HuH-7 (cell line): Measurements from ENCODE around the gene CD48.

Experiments
- DNase-seq: peaks from one replicate; pipeline ENCODE4 v3.0.0; 2011; ENCODE audit warnings: low spot score

The CD48 gene, protein sequence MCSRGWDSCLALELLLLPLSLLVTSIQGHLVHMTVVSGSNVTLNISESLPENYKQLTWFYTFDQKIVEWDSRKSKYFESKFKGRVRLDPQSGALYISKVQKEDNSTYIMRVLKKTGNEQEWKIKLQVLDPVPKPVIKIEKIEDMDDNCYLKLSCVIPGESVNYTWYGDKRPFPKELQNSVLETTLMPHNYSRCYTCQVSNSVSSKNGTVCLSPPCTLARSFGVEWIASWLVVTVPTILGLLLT

DNA sequence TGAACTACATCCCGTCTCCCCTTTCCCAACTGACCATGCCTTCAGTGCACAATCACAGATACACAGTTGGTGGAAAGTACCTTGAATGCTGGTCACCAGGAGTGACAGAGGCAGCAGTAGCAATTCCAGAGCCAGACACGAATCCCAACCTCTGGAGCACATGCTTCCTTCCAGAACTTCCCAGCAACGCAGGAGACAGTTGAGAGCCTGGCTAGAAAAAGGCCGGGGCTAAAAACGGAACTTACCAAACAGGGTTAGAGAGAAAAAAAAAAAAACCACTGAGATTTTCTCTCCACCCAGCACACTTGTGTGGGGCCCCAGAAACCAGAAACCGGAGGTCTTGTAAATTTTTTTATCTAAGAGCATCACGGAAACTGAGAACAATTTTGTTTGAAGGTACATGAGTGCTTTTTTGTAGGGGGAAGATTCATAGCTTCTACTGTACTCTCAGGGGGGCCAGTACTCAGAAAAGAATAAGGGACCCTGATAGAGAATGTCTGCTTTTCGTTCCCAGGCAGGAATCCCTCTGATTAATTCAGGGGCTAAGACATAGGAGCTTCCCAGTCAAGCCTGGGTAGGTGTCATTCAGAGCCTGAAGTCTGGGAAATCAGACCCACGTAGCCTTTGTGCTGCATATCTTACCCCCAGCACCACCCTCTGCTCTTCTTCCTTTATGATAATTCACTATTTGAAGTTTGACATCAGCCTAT, at the start of gene CD48:
Gene CD48 (minus strand): TSS at position 221 of the 710 bp plus-strand sequence. CDS start 59 bp downstream, at position 162.
- no peak for DNase-seq

DNA sequence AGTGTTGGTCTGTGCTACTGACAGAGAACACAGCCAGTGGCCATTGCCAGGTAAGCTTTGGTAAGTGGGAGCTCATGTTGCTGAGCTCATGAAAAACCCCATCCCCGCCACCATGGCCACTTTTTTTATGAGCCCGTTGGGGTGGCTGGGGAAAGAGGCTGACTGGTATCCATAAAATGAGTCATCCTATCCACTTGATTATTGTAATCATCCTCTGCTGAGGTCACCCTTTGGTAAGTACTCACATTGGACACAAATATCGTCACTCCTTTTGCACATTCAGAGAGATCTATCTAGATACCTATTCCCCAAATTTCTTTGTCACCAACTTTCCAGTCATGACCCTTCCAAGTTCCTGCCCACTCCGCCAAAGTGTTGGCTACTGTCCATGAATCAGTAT, 49.4 kb upstream of the CD48 start:
- DNase-seq = no peak

DNA sequence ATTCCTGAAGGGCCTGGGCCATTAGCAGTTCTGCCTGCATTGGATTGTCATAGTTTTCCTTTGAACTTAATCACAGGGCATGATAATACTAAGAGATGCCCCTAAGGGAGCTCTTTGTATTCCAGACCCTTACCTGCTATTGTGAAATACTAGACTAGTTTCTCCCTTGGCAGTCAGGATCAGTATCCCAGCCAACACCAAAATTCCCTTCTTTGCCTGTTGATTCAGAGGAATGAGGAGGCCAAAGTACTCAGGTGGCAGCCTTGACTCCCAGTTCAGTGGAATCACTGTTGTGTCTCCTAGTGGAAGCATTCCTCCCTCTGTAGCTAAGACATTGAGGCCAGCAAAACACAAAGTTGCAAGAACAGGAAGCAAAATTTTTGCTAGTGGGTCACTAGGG, 48.1 kb upstream of the CD48 start:
- no peak for DNase-seq

DNA sequence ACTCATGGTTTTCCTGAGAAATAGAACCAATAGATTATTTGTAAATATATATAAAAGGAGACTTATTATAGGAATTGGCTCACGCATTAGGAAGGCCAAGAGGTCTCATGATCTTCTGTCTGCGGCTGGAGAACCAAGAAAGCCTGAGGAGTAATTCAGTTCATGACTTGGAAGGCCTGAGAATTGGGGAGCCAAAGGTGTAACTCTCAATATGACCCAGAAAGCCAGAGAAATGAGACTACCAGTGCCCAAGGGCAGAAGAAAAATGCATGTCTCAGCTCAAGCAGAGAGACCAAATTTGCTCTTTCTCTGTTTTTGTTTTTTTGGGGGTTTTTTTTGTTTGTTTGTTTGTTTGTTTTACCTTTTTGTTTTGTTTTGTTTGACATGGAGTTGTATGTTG, 46.9 kb upstream of the CD48 start:
- no peak for DNase-seq

DNA sequence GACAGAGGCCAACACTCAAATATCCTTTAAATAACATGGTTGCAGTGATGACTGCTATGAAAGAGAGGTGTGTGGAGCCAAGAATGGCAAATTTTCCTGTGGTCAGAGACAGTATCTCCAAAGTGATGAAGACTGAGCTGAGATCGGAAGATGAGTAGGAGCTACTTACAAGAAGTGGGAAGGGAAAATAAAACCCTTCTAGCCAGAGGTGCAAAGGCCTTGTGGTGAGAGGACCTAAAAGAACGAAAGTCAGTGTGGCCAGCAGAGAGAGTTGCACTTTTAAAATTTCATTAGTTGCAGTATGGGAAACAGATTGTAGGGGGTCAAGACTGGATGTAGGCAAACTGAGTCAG, 45.2 kb upstream of the CD48 start:
- no peak for DNase-seq

DNA sequence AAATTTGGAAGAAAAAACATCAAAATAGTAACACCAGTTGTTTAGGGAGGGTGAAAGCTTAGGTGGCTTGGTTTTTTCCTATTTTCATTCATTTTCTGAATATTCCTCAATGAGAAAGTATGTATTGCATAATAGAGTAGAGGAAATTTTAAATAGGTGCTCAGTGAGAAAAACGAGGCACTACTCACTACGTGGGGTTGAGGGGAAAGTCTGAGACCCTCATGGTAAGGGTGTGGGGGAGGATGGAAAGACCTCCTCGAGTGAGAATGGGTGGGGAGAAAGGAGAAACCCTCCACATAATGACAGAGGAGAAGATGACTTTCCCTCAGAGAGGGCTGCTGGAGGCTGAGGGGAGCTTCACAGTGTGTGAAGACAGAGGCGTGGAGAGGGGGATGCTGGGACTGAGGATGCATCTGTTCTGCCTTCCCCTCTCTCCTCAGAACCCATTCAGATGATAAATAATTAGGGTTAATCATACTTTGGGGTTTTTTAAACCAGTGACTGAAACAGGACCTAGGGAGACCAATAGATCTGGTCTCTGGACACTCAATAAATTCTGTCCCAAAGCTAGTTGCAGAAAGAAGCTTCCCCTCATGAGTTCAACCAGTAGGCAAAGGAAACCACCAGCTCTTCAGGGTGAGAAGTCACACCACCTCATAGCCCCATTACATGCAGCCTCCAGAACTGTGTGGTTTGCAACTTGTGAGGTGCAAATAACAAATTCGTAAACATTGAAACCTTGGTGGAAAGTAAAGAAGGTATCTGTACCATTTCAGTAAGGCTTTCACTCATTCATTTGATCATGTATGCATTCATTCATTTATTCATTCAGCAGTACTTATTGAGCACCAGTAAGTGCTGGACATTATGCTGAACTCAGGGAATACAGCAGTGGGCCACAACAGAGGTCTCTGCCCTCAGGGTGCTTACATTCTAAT, 44.6 kb upstream of the CD48 start:
- DNase-seq = no peak

DNA sequence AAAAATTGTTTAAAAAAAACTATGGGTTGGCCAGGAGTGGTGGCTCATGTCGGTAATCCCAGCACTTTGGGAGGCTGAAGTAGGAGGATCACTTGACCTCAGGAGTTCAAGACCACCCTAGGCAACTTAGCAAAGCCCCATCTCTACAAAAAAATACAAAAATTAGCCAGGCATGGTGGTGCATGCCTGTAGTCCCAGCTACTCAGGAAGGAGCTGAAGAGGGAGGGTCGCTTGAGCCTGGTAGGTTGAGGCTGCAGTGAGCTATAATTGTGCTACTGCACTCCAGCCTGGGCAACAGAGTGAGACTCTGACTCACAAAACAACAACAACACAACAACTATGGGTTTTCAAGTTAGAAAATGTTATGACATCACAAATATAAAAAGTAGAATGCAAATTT, 43.8 kb upstream of the CD48 start:
- no peak for DNase-seq

DNA sequence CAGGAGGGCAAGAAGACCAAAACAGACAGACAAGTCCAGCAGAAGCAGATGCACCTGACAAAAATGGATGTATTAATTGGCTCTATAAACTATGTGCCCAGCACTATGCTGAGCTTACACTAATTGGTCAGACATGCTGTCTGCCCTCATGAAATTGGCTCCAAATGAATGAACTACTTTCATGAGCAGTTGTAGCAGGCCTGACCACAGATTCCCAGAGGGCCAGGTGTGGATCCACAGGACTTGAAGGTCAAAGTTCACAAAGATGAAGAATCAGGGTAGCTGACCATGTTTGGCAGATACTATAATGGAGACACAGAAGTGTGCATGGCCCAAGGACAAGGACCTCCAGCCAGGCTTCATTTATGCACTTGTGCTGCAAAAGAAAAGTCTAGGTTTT, 42.0 kb upstream of the CD48 start:
- DNase-seq = no peak

DNA sequence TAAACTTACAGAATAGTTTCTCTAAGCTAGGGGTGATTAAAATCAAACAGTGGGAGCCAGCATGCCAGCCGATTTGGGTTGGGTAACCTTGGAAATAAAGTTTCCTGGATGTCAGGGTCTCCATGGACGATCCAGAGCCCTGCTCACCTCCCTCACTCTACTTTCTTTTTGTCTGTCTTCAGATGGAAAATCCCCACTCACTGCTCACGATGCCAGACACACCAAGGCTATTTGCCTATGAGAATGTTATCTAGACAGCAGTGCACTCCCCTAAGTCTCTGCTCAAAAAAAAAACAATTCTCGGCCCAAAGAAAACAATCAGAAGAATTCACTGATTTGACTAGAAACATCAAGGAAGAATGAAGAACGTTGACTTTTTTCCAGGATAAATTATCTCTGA, 41.3 kb upstream of the CD48 start:
- DNase-seq = no peak

DNA sequence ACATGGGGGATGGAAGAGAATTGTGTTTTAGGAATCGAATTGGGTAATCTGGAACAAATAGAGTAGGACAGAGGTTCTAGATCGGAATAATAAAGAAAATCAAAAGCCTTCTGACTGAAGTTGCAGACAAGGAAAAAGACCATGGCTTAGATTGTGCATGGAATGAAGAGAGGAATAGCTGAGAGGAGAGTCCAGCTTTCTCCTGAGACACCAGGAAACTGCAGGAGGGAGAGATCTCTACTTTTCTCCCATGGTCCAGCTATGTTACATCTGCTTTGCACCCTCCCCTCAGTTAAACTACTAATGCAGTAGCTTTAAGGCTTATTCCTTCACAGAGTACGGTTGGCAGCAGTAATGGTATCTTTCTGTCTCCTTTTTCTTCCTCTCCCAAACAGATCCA, 40.8 kb upstream of the CD48 start:
- no peak for DNase-seq

DNA sequence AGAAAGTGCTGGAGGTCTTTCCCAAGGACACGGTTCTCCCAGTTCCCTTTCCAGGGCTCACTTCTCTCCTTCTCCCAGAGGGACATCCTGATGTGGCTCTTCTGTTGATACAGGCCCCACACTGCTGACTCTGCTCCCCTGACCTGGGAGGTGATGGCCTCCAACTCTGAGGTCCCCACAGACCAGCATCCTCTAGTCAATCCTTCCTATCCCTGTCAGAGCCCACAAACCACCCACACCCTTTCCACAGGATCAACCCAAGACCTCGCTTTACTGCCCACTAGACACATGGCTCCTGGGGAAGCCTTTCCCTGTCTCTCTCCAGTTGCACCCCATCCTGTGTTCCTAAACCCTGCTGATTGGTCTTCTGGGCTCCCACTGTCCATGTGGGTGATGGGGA, 39.0 kb upstream of the CD48 start:
- no peak for DNase-seq

DNA sequence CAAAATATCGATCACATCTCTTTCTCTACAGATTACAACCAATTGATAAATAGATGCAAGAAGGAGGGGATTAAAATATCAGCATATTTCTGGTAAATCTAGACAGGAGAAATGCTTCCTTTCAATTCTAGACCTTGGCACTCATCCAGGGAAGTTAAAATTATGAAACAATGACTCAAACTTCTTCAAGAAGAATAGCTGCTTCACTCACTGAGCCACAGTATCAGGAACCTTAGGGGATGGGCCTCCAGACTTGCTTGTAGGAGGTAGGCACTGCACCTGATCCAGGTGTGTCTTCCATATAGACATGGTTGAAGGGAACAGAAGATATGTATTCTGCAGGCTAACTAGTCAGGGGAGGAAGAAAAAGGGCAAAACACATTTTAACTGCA, 37.3 kb upstream of the CD48 start:
- no peak for DNase-seq

DNA sequence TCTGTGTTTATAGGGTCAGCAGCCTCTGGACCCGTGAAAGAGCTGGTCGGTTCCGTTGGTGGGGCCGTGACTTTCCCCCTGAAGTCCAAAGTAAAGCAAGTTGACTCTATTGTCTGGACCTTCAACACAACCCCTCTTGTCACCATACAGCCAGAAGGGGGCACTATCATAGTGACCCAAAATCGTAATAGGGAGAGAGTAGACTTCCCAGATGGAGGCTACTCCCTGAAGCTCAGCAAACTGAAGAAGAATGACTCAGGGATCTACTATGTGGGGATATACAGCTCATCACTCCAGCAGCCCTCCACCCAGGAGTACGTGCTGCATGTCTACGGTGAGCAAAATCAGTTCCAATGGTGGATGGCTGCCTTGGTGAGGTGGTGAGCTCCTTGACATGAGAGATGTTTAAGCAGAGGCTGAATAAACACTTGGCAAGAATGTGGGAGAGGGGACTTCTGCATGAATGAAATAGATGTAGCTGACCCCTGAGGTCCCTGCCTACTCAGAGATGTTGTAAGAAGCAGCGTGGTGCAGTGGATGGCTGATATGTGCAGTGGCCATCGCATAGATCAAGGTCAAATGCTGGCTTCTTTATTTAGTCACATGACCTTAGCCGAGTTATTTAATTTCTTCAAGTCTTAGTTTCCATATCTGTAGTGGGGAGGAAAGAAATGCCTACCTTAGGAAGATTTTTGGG, 36.7 kb upstream of the CD48 start:
- no peak for DNase-seq

DNA sequence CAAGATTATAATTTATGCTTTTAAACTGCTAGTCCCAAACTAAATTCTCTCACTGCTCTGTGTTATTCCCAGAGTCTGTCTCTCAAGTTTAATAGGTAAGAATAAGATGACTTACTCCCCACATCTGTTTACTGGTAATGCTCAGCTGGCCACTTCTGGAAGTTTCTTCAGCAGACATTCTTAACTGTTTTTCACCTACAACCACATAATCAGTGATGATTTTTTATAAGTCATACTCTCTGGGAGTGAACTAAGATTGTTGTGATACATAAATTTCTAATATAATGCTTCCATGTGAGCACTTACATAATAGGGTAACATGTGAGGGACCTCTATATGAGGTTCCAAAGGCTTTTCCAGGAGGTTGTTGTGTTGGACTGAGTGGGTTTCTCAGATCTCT, 36.1 kb upstream of the CD48 start:
- DNase-seq = no peak

DNA sequence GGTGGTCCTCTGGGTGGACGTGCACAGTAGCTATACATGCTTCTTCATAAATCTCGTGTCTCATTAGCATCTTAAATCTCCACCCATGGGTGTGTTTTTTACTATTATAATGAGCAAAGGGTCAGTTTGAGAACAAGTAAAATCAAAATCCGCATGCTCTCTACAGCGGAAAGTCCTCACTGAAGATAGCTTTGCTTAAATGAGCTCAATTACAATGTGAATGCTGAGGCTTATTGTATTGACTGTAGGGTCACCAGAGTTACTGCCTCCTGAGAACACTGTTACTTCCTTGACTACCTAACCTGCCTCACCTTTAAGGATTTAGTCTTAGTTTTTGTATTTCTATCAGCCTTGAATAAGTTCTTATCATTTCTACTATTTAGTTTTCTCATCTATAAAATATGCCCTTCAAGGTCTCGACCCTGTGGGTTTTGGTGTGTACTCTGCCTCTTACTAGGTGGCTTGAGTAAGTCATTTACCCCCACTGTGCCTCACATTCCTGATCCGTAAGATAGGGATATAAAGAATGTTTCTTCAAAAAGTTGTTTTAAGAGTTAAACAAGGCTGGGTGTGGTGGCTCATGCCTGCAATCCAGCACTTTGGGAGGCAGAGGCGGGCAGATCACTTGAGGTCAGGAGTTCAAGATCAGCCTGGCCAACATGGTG, 35.3 kb upstream of the CD48 start:
- no peak for DNase-seq

DNA sequence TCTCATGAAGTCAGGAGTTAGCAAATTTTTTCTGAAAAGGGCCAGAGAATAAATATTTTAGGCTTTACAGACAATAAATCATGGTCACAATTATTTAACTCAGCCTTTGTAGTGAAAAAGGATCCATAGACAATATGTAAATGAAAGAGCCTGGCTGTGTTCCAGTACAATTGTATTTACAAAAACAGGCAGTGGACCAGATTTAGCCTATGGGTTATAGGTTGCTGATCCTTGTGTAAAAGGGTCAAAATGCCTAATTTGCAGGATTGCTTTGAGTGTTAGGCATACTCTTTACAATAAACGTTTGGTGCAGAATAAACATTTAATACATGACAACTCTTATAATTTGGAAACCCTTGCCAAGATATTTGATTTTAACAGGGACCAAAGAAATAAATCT, 33.9 kb upstream of the CD48 start:
- no peak for DNase-seq

DNA sequence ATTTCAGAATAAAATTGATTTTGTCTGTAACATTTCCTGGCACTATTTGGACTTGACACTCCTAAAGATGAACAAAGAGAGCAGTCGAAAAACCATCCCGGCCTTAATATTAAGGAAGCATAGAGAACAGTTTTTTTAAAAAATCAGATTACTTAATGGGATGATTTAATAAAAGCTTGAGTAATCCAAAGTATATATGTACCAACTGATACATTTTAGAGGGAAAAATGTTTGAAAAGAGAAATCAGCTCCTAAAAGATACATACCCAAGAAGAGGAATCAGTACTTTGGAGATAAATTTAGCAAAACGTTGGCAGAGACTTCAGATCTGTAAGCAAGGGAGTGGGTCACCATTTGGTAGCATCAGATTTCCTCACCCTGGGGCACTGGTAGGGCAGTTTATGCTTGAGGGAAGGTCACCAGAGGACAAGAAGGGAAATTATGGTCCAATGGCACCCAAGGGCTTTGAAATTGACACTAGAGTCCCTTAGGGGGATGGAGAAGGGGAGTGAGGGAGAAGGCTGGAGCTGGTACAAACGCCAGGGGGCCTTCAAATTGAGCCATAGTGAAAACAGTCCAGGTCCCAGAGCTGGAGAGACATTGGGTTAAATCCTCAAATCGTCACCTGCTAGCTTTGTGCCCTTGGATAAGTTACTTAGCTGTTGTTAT, 33.4 kb upstream of the CD48 start:
- no peak for DNase-seq

DNA sequence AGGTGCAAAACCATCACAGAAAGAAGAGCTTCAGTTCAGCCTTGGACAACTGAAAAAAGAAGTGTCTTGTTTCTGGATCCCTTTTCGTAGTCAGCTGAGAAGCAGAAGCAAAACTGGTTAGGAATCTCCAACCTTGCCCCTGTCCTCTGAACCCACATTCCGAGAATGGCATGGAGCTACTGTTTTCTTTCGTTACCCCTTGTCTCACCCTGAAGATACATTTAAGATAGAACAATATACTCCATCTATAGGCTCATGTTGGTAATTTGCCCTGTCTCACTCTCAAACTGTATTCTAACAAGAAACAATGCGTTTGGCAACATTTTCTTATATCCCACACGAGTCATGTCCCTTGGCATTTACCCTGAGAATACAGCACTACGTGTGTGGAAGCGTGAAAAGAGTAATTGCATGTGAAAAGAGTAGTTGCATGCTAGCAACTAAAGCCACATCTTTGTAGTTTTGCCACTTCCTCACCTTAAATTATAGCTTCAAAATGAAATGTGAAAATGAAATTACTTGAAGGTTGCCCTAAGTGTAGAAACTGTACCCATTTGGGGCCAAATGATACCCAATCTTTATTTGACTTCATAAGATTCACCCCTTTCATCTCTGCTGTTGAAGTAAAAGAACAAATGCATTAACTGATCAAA, 32.7 kb upstream of the CD48 start:
- no peak for DNase-seq

DNA sequence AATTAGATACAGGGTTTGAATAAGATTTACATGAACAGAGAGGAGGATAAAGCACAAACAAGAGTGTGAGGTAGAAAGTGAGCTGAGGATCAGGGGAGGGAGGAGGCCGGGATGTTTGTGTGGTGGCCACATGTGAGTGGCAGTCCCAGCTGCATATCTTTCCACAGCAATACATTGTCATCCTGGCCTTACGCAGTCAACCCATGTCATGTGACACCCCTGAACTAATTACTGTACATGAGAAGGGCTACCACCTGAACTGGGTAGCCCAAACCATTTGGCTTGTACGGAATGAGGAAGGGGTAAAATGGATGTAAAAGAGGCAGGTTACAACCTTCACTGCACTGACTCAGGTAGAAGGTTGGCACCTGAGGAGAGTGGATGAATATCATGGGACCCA, 31.6 kb upstream of the CD48 start:
- no peak for DNase-seq

DNA sequence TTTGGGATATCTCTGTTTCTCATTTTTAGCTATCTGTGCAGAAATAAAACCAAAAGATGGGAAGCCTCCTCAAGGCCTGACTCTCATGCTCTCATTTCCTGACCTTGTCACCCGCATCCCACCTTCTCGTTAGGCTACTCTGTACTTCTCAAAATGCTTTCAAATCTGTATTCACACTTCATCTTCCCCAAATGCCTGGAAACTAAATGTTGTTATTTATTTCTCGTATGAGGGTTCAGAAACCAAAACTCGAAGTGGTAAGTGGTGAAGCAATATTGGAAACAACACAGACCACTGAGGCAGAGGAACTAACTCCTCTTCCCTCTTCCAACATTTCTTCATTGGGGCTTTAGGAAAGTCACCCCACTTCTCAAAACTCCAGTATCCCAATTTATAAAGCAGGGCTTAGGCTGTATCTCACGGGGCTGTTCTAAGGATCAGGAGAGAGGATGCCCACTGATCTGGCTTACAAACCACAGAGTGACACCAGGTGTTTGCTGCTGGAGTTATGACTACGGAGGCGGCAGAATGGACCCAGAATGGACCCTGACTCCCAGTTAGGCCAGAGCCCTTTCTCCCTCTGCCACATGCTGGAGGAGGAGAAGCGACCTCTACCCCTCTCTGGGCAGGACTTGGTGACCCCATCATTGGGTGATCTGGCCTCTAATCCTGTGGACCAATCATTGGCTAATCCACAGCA, 31.0 kb upstream of the CD48 start:
- DNase-seq = no peak
